ENCODE measurements around the gene FAM124A.

The FAM124A gene, protein sequence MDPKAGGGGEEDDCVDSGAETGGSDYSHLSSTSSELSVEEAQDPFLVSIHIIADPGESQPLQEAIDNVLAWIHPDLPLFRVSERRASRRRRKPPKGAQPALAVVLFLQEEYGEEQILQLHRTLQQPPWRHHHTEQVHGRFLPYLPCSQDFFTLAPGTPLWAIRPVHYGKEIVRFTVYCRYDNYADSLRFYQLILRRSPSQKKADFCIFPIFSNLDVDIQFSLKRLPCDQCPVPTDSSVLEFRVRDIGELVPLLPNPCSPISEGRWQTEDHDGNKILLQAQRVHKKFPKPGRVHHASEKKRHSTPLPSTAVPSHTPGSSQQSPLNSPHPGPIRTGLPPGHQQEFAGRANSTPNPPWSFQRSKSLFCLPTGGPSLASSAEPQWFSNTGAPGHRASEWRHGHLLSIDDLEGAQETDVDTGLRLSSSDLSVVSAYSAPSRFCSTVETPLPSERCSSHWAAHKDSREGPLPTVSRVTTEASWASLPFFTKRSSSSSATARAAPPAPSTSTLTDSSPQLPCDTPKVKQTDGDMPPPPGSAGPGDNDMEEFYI

DNA sequence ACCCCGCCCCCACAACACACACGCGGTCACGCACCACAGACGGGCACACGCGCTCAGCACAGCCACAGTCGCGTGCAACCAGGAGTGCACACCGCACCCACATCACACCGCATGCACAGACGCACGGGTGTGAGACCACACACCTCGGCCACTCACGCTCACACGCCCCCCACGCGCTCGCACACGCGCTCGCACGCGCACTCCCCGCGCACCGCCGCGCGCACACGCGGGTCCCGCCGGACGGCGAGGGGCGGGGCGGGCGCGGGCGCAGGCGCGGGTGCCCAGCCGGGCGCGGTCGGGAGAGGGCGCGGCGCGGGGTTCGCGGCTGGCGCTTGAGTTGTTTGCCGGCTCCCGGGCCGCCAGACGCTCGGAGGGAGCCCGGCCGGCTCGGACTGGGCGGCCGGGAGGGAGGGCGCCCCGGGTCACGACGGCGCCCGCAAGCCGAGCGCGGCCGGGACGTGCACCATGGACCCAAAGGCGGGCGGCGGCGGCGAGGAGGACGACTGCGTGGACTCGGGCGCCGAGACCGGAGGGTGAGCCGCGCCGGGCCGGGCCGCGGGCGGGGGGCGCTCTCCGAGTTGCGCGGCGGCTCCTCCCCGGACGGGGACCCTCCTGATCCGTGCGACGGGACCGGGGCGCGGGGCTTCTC is at the start of gene FAM124A:
Gene FAM124A, plus strand, starts transcription at position 362 of the 649 bp plus-strand sequence. Its CDS starts 104 bp downstream, at position 466.
- Mint-ChIP-seq H3K4me1 (peaks cover 3% of the 10 kb centered on the region), H3K9me3 (no peaks in the 10 kb centered on the region), H3K4me3 (peak within 1 kb of the TSS; percentile 68), H3K36me3 (no peaks in the 10 kb centered on the region), H3K27ac (no peak within 1 kb of the TSS), H3K27me3 (peaks cover 75% of the 10 kb centered on the region)
- DNase-seq: peak; percentile 54
- CTCF ChIA-PET: interaction anchor here (3.9 kb wide), 1 partner anchor 64 kb away, joined by 22 read pairs; no protein-coding TSS in a partner anchor

DNA sequence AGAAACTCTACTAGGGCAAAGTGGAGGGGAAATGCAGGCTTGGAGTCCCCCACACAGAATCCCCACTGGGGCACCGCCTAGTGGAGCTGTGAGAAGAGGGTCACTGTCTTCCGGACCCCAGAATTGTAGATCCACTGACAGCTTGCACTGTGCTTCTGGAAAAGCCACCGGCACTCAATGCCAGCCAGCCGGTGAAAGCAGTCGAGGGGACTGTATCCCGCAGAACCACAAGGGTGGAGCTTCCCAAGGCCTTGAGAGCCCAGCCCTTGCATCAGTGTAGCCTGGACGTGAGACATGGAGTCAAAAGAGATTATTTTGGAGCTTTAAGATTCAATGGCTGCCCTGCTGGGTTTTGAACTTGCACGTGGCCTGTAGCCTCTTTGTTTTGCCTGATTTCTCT is 47.2 kb upstream of the FAM124A start:
- Mint-ChIP-seq H3K27ac (no peak overlapping the region), H3K4me1 (no peaks in the 10 kb centered on the region), H3K27me3 (peaks cover 29% of the 10 kb centered on the region), H3K36me3 (no peaks in the 10 kb centered on the region), H3K9me3 (no peaks in the 10 kb centered on the region), H3K4me3 (no peak overlapping the region)
- no peak for DNase-seq
- CTCF ChIA-PET: no interaction called here

DNA sequence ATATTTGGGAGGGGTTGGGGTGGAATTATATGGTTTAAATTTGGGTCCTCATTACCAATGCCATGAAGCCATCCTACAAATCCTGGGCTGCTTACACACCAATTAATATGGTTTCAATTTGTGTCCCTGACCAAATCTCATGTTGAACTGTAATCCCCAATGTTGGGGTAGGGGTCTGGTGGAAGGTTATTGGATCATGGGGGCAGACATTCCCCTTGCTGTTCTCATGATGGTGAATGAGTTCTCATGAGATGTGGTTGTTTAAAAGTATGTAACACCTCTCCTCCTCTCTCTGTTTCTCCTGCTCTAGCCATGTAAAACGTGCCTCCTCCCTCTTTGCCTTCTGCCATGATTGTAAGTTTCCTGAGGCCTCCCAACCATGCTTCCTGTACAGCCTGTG is 46.6 kb upstream of the FAM124A start:
- DNase-seq: no peak
- Mint-ChIP-seq H3K36me3 (no peaks in the 10 kb centered on the region), H3K4me1 (no peaks in the 10 kb centered on the region), H3K4me3 (no peak overlapping the region), H3K27me3 (peaks cover 23% of the 10 kb centered on the region), H3K9me3 (no peaks in the 10 kb centered on the region), H3K27ac (no peak overlapping the region)
- CTCF ChIA-PET: no interaction called here

DNA sequence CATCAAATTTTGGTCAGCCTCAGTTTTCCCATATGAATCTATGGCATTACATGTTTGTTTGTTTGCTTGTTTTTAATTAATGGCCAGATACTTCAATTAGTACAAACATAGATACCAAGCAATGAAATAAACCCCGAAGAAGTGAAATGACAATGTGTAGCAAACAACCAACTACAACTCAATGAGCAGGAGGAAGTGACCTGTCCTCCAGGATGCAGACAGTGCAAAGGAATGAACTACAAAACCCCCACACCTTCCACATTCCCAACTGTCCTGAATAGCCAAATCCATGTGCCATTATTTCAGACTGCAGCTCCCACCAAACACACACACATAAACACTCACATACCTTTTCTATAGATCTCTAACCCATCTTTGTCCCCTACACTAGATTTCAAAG is 45.0 kb upstream of the FAM124A start:
- H3K9me3 Mint-ChIP-seq: no peaks in the 10 kb centered on the region
- CTCF ChIA-PET: no interaction called here

DNA sequence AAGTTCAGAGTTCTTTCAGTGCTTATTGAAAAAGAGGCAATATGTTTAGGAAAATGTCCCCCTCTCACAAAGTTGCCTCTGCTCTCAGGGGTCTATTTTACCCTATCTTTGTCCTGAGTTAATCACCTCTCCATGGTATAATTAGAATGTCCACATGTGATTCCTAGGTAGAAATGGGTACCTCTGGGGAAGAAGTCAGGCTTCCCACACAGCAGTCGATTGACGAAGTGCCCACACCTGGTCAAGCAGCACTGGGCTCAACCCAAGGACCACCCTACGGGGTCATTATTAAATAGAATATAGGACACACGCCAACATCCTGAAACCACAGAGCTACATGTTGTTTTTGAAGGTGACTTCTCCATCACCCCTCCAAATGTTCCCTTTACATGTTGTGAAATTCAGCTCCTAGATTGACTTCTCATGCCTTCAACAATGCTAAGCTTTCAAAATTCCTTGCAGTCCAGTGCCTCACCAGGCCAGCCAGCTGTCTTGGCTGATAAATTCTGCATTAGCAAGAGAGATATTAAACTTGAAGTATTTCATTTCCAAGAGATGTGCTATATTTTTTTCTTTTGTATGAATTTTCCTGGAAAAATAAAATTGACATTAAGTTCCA is 43.6 kb upstream of the FAM124A start:
- H3K36me3 Mint-ChIP-seq: no peaks in the 10 kb centered on the region

More for the DNA sequence above, 45.0 kb upstream of the FAM124A start:
- H3K4me3 Mint-ChIP-seq: no peak overlapping the region
- no peaks in the 10 kb centered on the region for H3K36me3 Mint-ChIP-seq
- H3K4me1 Mint-ChIP-seq: no peaks in the 10 kb centered on the region
- no peak for DNase-seq
- no peak overlapping the region for H3K27ac Mint-ChIP-seq
- peaks cover 23% of the 10 kb centered on the region for H3K27me3 Mint-ChIP-seq

DNA sequence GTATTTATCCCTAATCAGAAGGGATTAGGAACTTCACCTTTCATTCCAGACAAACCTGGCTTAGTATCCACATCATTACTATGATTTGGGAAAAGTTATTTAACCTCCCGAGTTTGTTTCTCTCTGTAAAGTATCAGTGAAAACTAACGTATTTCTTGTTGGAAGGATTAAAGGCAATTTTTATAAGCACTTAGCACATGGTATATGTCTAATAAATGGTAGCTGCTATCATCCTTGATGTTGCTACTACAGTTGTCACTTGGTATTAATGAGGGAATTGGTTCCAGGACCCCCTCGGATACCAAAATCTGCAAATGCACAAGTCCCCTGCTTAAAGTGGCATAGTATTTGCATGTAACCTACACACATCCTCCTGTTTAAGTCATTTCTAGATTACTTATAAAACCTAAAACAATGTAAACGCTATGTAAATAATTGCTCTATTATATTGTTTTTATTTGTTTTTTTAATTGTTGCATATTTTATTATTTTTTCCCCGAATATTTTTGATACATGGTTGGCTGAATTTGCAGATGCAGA is 42.7 kb upstream of the FAM124A start:
- no peaks in the 10 kb centered on the region for H3K9me3 Mint-ChIP-seq
- H3K4me3 Mint-ChIP-seq: no peak overlapping the region
- H3K27me3 Mint-ChIP-seq: peaks cover 29% of the 10 kb centered on the region
- no peak overlapping the region for H3K27ac Mint-ChIP-seq
- no peaks in the 10 kb centered on the region for H3K4me1 Mint-ChIP-seq
- CTCF ChIA-PET: interaction anchor here (1.2 kb wide), 1 partner anchor 107 kb away, joined by 3 read pairs; no protein-coding TSS in a partner anchor
- no peaks in the 10 kb centered on the region for H3K36me3 Mint-ChIP-seq
- no peak for DNase-seq

More for the DNA sequence above, 43.6 kb upstream of the FAM124A start:
- Mint-ChIP-seq H3K4me3 (no peak overlapping the region), H3K27ac (no peak overlapping the region), H3K4me1 (no peaks in the 10 kb centered on the region), H3K27me3 (peaks cover 24% of the 10 kb centered on the region), H3K9me3 (no peaks in the 10 kb centered on the region)
- CTCF ChIA-PET: no interaction called here
- DNase-seq: no peak

DNA sequence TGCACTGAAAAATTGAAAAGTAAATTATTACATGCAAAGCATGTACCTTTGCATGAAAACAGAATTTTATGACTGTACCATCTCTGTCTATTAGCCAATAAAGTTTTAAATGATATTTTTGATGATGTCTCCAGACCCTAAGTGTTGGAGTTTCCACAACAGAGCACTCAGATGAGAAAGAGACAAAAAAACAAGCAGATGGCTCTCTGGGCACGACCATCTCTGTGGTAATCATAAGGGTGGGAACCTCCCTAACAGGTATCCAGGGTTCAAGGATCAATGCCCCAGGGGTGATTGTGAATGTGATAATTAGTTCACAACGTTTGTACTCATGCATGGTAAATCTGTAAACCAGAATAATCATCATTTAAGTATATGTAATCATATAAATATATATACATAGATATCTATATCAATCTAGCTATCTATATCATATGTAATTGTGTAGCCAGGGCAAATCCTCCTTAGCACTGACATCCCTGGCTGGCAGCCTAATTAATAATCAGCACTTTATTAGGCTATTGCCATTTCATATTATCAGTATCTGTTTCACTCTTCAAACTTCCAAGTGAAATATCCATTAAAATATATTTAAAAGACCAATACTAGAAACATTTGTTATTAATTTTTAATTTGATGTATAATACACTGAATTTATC is 41.2 kb upstream of the FAM124A start:
- Mint-ChIP-seq H3K27me3 (peaks cover 27% of the 10 kb centered on the region), H3K36me3 (no peaks in the 10 kb centered on the region), H3K4me3 (no peak overlapping the region), H3K27ac (no peak overlapping the region), H3K9me3 (no peaks in the 10 kb centered on the region), H3K4me1 (no peaks in the 10 kb centered on the region)
- no peak for DNase-seq
- CTCF ChIA-PET: interaction anchor here (1.2 kb wide), 1 partner anchor 105 kb away, joined by 3 read pairs; no protein-coding TSS in a partner anchor

DNA sequence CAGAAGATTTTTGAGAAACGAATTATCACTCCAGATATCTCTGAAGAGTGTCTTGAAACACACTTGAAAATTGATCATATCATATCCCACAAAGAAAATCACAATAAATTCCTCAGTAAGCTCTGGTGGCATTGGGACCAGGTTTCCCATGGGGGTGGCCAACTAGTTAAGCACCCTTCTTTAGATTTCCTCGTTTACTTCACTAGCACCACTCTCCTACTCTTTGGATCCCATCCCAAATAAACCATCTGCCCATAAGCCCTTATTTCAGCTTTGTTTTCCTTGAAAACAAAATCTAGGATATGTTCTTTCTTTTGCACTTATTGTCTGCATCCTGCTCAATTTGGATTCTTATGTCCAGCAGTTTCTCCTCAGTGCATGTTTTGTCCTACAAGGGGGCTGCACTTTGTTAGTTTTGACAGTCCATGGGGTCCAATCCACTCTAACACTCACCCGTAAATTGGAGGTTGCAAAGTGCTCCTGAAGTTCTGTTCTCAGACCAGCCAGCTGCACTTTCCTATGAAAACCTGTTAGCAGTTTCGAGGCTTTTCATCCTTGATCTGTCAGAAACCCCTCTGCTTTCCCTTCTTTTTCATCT is 40.3 kb upstream of the FAM124A start:
- H3K27me3 Mint-ChIP-seq: peaks cover 27% of the 10 kb centered on the region
- CTCF ChIA-PET: no interaction called here

DNA sequence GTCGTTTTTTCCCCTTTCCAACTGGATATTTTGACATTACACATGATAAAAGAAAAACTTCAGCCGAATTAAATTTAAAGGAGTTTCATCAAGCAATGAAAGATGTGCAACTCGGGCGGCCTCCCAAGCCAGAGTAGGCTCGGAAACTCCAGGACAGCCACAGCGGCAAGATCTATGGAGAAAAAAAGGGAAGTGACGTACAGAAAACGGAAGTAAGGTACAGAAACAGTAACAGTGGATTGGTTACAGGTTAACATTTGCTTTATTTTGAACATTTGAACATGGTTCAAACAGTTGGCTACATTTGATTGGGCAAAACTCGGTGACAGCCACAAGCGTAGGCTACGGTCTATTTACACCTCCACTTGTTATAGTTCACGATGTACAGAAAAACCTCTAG is 30.5 kb upstream of the FAM124A start:
- no peaks in the 10 kb centered on the region for H3K36me3 Mint-ChIP-seq
- peaks cover 27% of the 10 kb centered on the region for H3K27me3 Mint-ChIP-seq
- CTCF ChIA-PET: no interaction called here
- H3K9me3 Mint-ChIP-seq: no peaks in the 10 kb centered on the region
- H3K4me3 Mint-ChIP-seq: no peak overlapping the region
- no peak for DNase-seq
- no peak overlapping the region for H3K27ac Mint-ChIP-seq
- no peaks in the 10 kb centered on the region for H3K4me1 Mint-ChIP-seq

More for the DNA sequence above, 40.3 kb upstream of the FAM124A start:
- Mint-ChIP-seq H3K4me3 (no peak overlapping the region), H3K36me3 (no peaks in the 10 kb centered on the region), H3K9me3 (no peaks in the 10 kb centered on the region), H3K27ac (no peak overlapping the region), H3K4me1 (no peaks in the 10 kb centered on the region)
- no peak for DNase-seq

DNA sequence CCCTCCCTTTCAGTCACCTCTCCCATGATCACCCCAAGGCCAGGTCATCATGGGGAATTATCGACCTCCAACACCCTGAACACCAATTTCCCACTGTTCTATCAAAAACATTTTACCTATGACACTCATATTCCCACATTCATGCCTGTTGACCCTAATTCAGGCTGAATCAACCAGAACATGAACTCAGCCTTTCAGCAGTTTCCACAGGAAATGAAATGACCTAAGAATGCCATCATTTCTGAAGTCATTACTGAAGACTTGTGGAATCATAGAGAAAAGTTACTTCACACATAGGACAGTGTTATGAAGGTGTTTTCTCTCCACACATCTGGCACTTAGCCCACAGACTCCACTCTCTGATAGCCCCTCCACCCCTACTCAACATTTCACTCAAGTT is 29.9 kb upstream of the FAM124A start:
- H3K9me3 Mint-ChIP-seq: no peaks in the 10 kb centered on the region
- no peak overlapping the region for H3K4me3 Mint-ChIP-seq
- H3K27ac Mint-ChIP-seq: no peak overlapping the region
- peaks cover 27% of the 10 kb centered on the region for H3K27me3 Mint-ChIP-seq
- H3K36me3 Mint-ChIP-seq: no peaks in the 10 kb centered on the region
- no peak for DNase-seq
- CTCF ChIA-PET: interaction anchor here (0.8 kb wide), 1 partner anchor 67 kb away, joined by 7 read pairs; no protein-coding TSS in a partner anchor
- H3K4me1 Mint-ChIP-seq: no peaks in the 10 kb centered on the region

DNA sequence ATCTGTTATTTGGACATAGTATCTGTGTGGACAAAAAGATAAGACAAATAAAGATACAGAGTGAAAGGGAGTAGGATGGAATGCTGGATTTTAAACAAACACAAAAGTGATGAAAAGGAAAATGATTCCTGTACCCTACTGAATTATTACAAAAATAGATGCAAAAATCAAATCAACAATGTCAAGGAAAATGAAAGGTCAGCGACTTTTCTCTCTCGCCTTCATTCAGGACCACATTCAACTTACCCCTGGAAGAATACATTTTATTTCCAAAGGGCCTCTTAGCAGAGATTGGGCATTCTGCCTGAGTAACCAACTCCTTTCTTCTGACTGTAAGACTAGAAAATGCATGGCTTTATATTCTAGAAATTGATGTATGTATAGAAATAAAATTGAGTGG is 28.8 kb upstream of the FAM124A start:
- Mint-ChIP-seq H3K4me1 (no peaks in the 10 kb centered on the region), H3K27me3 (peaks cover 27% of the 10 kb centered on the region), H3K36me3 (no peaks in the 10 kb centered on the region), H3K4me3 (no peak overlapping the region), H3K27ac (no peak overlapping the region), H3K9me3 (no peaks in the 10 kb centered on the region)
- CTCF ChIA-PET: no interaction called here
- DNase-seq: no peak

DNA sequence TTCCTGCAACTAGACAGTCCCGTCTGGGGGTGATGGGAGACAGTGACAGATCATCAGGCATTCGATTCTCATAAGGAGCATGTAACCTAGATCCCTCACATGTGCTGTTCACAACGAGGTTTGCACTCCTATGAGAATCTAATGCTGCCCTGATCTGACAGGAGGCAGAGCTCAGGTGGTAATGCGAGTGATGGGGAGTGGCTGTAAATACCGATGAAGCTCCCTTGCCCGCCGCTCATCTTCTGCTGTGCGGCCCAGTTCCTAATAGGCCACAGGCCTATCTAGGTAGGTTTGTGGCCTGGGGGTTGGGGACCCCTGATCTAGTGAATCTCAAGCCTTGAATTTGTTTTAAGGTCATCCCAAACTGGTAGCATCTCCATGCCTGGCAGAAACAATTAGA is 27.3 kb upstream of the FAM124A start:
- no peaks in the 10 kb centered on the region for H3K4me1 Mint-ChIP-seq
- H3K27me3 Mint-ChIP-seq: peaks cover 27% of the 10 kb centered on the region

DNA sequence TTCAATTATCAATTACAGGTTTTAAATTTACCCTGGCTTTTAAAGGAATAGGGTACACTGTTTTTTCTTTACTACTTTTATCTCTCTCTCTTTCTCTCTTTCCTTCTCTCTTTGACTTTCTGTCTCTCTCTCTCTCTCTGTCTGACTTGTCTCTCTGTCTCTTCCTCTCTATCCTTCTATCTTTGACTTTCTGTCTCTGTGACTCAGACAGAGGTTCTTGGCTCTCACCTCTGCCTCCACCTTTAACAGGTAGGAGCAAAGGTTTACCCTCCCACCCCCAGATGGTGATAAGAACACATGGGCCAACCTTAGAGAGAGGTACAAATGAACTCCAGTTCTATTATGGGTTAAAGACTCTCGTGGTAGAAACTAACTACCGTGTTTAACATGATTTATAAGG is 20.3 kb upstream of the FAM124A start:
- Mint-ChIP-seq H3K27me3 (peaks cover 24% of the 10 kb centered on the region), H3K27ac (no peak overlapping the region), H3K36me3 (no peaks in the 10 kb centered on the region), H3K4me1 (no peaks in the 10 kb centered on the region), H3K9me3 (peaks cover 1% of the 10 kb centered on the region), H3K4me3 (no peak overlapping the region)
- no peak for DNase-seq
- CTCF ChIA-PET: no interaction called here

More for the DNA sequence above, 27.3 kb upstream of the FAM124A start:
- H3K4me3 Mint-ChIP-seq: no peak overlapping the region
- H3K27ac Mint-ChIP-seq: no peak overlapping the region
- DNase-seq: no peak
- no peaks in the 10 kb centered on the region for H3K9me3 Mint-ChIP-seq
- CTCF ChIA-PET: no interaction called here
- no peaks in the 10 kb centered on the region for H3K36me3 Mint-ChIP-seq

All from activated naive CD4-positive, alpha-beta T cell treated with anti-CD3 and anti-CD28 coated beads, Interleukin-2, amount 10 ng/mL, durations not matched to agents 7 days and 5 days (primary cell).